GM23338 (cell line): ENCODE data around the gene TNKS2. TPM values are rescaled to one million over a fixed set of nuclear protein-coding genes. Genes with fewer than 3 reads are reported as not detected.
"Not testable (repeated sequence)": the region's sequence is repeated elsewhere in the genome, so short reads cannot be mapped to it uniquely, and the experiment has no call there.

Experiments used
- ATAC-seq: fragments of 200-7000 bp; cut with Tn5 transposase; 3 replicates; pipeline ENCODE4 v1.9.1; 2020
- DNase-seq: peaks from one replicate; pipeline ENCODE4 v3.0.0-alpha.2; 2015; ENCODE audit warnings: low spot score
- H2AFZ ChIP-seq: fragments of 200-600 bp; sonication (generic); 2 replicates; pipeline ENCODE4 v1.8.0; 2016; ENCODE audit warnings: antibody characterized with exemption, mild to moderate bottlenecking, moderate library complexity
- H3F3A ChIP-seq: fragments of 200-600 bp; sonication (generic); replicated peaks from 2 replicates; pipeline ENCODE4 v1.8.0; 2017; ENCODE audit warnings: antibody characterized with exemption, mixed run types, low read depth
- H3K27ac ChIP-seq: fragments of 200-600 bp; sonication (generic); 2 replicates; pipeline ENCODE4 v1.6.1; 2016; ENCODE audit warnings: low read depth
- H3K27me3 ChIP-seq: fragments of 200-600 bp; sonication (generic); 2 replicates; pipeline ENCODE4 v1.8.0; 2016; ENCODE audit warnings: mild to moderate bottlenecking, mixed run types, moderate library complexity; ENCODE audit not compliant: insufficient read depth
- H3K36me3 ChIP-seq: fragments of 200-600 bp; sonication (generic); 2 replicates; pipeline ENCODE4 v1.8.0; 2016; ENCODE audit warnings: mild to moderate bottlenecking; ENCODE audit not compliant: insufficient read depth
- H3K4me1 ChIP-seq: fragments of 200-600 bp; sonication (generic); 2 replicates; pipeline ENCODE4 v1.8.0; 2016; ENCODE audit warnings: mild to moderate bottlenecking, moderate library complexity; ENCODE audit not compliant: insufficient read depth
- H3K4me2 ChIP-seq: fragments of 200-600 bp; sonication (generic); 2 replicates; pipeline ENCODE4 v1.7.1; 2017; ENCODE audit warnings: mixed run types
- H3K4me3 ChIP-seq: fragments of 200-600 bp; sonication (generic); 2 replicates; pipeline ENCODE4 v1.6.1; 2016; ENCODE audit warnings: mixed run types
- H3K79me2 ChIP-seq: fragments of 200-600 bp; sonication (generic); replicated peaks from 2 replicates; pipeline ENCODE4 v1.8.0; 2017; ENCODE audit warnings: mild to moderate bottlenecking; ENCODE audit not compliant: insufficient read depth
- H3K9me2 ChIP-seq: fragments of 200-600 bp; sonication (generic); 2 replicates; pipeline ENCODE4 v1.8.0; 2017; ENCODE audit not compliant: insufficient read depth
- H4K20me1 ChIP-seq: fragments of 200-600 bp; sonication (generic); replicated peaks from 2 replicates; pipeline ENCODE4 v1.8.0; 2017; ENCODE audit warnings: mild to moderate bottlenecking; ENCODE audit not compliant: insufficient read depth
- H3K27ac Mint-ChIP-seq: 2 replicates; pipeline ENCODE4 v1.8.0; 2020; ENCODE audit warnings: inconsistent platforms, mild to moderate bottlenecking, moderate library complexity, mixed read lengths
- H3K27me3 Mint-ChIP-seq: 3 replicates; pipeline ENCODE4 v1.8.0; 2022; ENCODE audit warnings: low read depth, mild to moderate bottlenecking, moderate library complexity, mixed read lengths, inconsistent platforms; ENCODE audit not compliant: insufficient read depth, poor library complexity
- H3K36me3 Mint-ChIP-seq: 3 replicates; pipeline ENCODE4 v1.8.0; 2021; ENCODE audit warnings: low read depth, mild to moderate bottlenecking, inconsistent platforms, moderate library complexity, mixed read lengths
- H3K4me1 Mint-ChIP-seq: 3 replicates; pipeline ENCODE4 v1.8.0; 2020; ENCODE audit warnings: mild to moderate bottlenecking, inconsistent platforms, mixed read lengths
- H3K4me3 Mint-ChIP-seq: 3 replicates; pipeline ENCODE4 v1.8.0; 2021; ENCODE audit warnings: moderate library complexity, mild to moderate bottlenecking, inconsistent platforms, mixed read lengths
- H3K9me3 Mint-ChIP-seq: 3 replicates; pipeline ENCODE4 v1.8.0; 2020; ENCODE audit warnings: moderate library complexity, mild to moderate bottlenecking, inconsistent platforms, mixed read lengths
- CREB1 ChIP-seq: fragments of 250-450 bp; sonication (Bioruptor Pico); IDR thresholded peaks from 2 replicates; pipeline ENCODE4 v1.5.0; 2020; ENCODE audit warnings: low read depth, mild to moderate bottlenecking, moderate library complexity
- CTCF ChIP-seq, 2 experiments: fragments of 200-600 bp in 1 of 2; sonication (generic) in 1 of 2; conservative IDR thresholded peaks; 2 replicates each; pipeline versions ENCODE4 v1.5.1 to v1.6.1; 2016 to 2017; ENCODE audit warnings: antibody characterized with exemption in 2 of 2, low read depth in 2 of 2, mild to moderate bottlenecking in 2 of 2, moderate library complexity in 1 of 2
- EZH2 ChIP-seq: fragments of 200-600 bp; sonication (generic); IDR thresholded peaks from one replicate; pipeline ENCODE4 v1.8.0; 2017; ENCODE audit warnings: antibody characterized with exemption, mild to moderate bottlenecking, low read depth; ENCODE audit not compliant: unreplicated experiment
- EZH2phosphoT487 ChIP-seq: fragments of 200-600 bp; sonication (generic); IDR thresholded peaks from one replicate; pipeline ENCODE4 v1.8.1; 2018; ENCODE audit warnings: antibody characterized with exemption; ENCODE audit not compliant: unreplicated experiment
- NANOG ChIP-seq: IDR thresholded peaks from 2 replicates; pipeline ENCODE4 v1.6.1; 2016; ENCODE audit warnings: antibody characterized with exemption, borderline replicate concordance
- POLR2AphosphoS5 ChIP-seq: IDR thresholded peaks from 2 replicates; pipeline ENCODE4 v1.6.1; 2016; ENCODE audit warnings: antibody characterized with exemption, low read depth
- REST ChIP-seq: IDR thresholded peaks from one replicate; pipeline ENCODE4 v1.6.1; 2018; ENCODE audit warnings: antibody characterized with exemption; ENCODE audit not compliant: unreplicated experiment
- STAT1 ChIP-seq: IDR thresholded peaks from one replicate; pipeline ENCODE4 v1.6.1; 2016; ENCODE audit warnings: antibody characterized with exemption; ENCODE audit not compliant: unreplicated experiment
- ZNF114 ChIP-seq: fragments of 250-450 bp; sonication (Bioruptor Pico); IDR thresholded peaks from 2 replicates; pipeline ENCODE4 v1.5.0; 2020; ENCODE audit warnings: mild to moderate bottlenecking, moderate library complexity
- polyA plus RNA-seq: library from polyadenylated mRNA; unstranded; fragments of >200 nt; fragmentation: Nextera tagmentation; extraction: Ambion mirVana; gene quantifications from 2 replicates; pipeline ENCODE4 v1.2.1, GENCODE V29; 2016
- total RNA-seq: library from RNA; depleted of rRNA; stranded (reverse); fragments of >200 nt; shearing (Covaris generic); gene quantifications from 2 replicates; pipeline ENCODE4 v1.2.3, GENCODE V29; 2014

The TNKS2 gene
- total and polyA plus RNA-seq, 2 experiments from 2014 or later, result 23.5 to 85.5 TPM

DNA sequence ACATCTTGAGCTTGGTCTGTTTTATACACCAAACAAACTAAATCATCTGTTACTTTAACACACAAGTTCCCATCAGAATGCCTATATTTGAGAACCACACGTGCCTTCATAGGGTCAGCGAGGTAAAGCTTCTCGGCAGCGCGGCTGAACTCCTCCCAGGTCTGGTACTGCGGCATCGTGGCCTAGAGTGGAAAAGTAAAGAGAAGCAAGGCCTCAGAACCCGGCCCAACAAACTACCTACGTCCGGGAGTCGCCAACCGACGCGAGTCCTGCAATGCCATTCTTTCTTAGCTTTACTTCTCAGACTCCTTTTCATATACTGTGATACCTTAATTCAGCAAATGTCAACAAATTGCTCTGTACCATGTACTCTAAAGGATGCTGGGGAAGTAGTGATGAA, 9.0 kb downstream of the TNKS2 start:
- not testable (repeated sequence) for DNase-seq, H3K27ac Mint-ChIP-seq, H3K4me1 Mint-ChIP-seq, H3K9me2 ChIP-seq, H3F3A ChIP-seq, H3K4me3 ChIP-seq, H3K4me3 Mint-ChIP-seq, H3K4me2 ChIP-seq, H3K27me3 Mint-ChIP-seq, H3K27ac ChIP-seq, H3K27me3 ChIP-seq, H3K9me3 Mint-ChIP-seq, H3K36me3 ChIP-seq, H3K4me1 ChIP-seq, H2AFZ ChIP-seq, ATAC-seq
- peaks cover 37% of the 10 kb centered on the region for H3K36me3 Mint-ChIP-seq
- H4K20me1 ChIP-seq, result peaks cover 72% of the 10 kb centered on the region
- peaks cover 100% of the 10 kb centered on the region for H3K79me2 ChIP-seq

- Histone ChIP-seq H3K4me3 (no peak overlapping the region), H4K20me1 (peaks cover 43% of the 10 kb centered on the region), H3K4me1 (no peaks in the 10 kb centered on the region), H3K27ac (no peak overlapping the region; the same call in 1 of the 2 replicates), H3K4me2 (no peak overlapping the region), H3K27me3 (no peaks in the 10 kb centered on the region), H3K36me3 (peaks cover 50% of the 10 kb centered on the region), H3K9me2 (no peaks in the 10 kb centered on the region), H3F3A (0 out of 2 replicates have a peak, but pooled peaks cover 6% of the 10 kb centered on the region), H3K79me2 (peaks cover 75% of the 10 kb centered on the region), H2AFZ (no peak overlapping the region)
- TF ChIP-seq EZH2 (no peak), ZNF114 (CRISPR knock-in tag) (no peak), REST (no peak), EZH2phosphoT487 (no peak), STAT1 (no peak), POLR2AphosphoS5 (no peak), NANOG (no peak), CTCF (conservative IDR thresholded peaks at IDR 0.05; ENCODE audit: low read depth in 2 of 2) (no peak), CREB1 (CRISPR knock-in tag) (no peak)
- Mint-ChIP-seq H3K27me3 (no peaks in the 10 kb centered on the region), H3K4me1 (peaks cover 2% of the 10 kb centered on the region), H3K36me3 (peaks cover 46% of the 10 kb centered on the region), H3K9me3 (no peaks in the 10 kb centered on the region), H3K4me3 (no peak overlapping the region), H3K27ac (no peak overlapping the region; the same call in 1 of the 2 replicates)
- ATAC-seq (no peak), DNase-seq (no peak)
Observed at GRCh38 chr10:91813251-91813650, 15.0 kb downstream of the TNKS2 start.
